NB4 (cell line): ENCODE results near the gene YWHAG.

Experiments used
- DNase-seq: peaks from one replicate; pipeline ENCODE4 v3.0.0; 2010; ENCODE audit warnings: low read depth
- H3K4me3 ChIP-seq: one replicate; pipeline ENCODE4 v1.5.1; 2011; ENCODE audit warnings: mild to moderate bottlenecking, low read depth, low read length, moderate library complexity
- MYC ChIP-seq: IDR thresholded peaks from 2 replicates; pipeline ENCODE4 v1.6.1; 2011; ENCODE audit warnings: low read depth, low read length
- POLR2A ChIP-seq: IDR thresholded peaks from 2 replicates; pipeline ENCODE4 v1.6.1; 2011; ENCODE audit warnings: mild to moderate bottlenecking; ENCODE audit not compliant: insufficient read length; ENCODE audit errors: extremely low read depth
- TF ChIP-seq, protein P1 (sequence below): IDR thresholded peaks from 2 replicates; pipeline ENCODE4 v1.6.1; 2011; ENCODE audit warnings: low read depth, low read length
- TF ChIP-seq, protein P2 (sequence below): IDR thresholded peaks from one replicate; pipeline ENCODE4 v1.5.1; 2012; ENCODE audit warnings: low read depth, low read length

YWHAG gene

DNA sequence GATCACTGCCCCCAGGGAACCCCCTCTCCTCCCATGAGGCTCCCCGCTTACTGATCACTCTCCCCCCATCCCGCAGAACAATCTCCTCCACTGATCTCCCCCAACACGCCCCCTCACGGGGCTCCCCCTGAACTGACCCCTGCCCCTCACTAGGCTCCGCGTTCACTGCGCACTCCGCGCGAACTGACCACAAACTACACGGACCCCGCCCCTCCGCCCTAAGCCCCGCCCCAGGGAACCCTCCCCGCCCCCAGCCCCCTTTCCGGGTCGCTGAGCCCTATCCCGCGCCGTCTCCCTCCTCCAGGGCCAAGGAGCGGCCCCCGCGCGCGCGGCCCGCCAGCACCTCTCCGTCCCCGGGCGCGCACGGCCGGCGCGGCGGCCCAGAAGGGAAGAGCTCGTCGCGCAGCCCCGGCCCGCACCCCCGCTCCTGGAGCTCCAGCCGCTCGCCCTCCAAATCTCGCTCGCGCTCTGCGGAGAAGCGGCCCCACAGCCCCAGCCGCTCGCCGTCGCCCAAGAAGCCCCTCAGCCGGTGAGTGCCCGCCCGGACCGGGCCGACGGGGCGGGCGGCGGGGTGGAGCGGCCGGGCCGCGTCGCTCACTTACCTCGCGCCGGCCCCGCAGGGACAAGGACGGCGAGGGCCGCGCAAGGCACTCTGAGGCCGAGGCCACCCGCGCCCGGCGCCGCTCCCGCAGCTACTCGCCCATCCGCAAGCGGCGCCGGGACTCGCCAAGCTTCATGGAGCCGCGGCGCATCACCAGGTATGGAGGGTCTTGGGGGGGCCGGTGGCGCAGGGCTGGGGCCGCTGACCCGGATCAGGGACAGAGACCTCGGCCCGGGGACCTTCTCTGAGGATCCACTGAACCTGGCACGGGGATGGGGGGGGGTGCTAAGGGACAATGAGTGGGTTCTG is 76.2 kb downstream of the YWHAG start:
- TF ChIP-seq POLR2A (no peak), MYC (no peak)
- TF ChIP-seq, protein P1, sequence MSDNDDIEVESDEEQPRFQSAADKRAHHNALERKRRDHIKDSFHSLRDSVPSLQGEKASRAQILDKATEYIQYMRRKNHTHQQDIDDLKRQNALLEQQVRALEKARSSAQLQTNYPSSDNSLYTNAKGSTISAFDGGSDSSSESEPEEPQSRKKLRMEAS = no peak
- TF ChIP-seq, protein P2, sequence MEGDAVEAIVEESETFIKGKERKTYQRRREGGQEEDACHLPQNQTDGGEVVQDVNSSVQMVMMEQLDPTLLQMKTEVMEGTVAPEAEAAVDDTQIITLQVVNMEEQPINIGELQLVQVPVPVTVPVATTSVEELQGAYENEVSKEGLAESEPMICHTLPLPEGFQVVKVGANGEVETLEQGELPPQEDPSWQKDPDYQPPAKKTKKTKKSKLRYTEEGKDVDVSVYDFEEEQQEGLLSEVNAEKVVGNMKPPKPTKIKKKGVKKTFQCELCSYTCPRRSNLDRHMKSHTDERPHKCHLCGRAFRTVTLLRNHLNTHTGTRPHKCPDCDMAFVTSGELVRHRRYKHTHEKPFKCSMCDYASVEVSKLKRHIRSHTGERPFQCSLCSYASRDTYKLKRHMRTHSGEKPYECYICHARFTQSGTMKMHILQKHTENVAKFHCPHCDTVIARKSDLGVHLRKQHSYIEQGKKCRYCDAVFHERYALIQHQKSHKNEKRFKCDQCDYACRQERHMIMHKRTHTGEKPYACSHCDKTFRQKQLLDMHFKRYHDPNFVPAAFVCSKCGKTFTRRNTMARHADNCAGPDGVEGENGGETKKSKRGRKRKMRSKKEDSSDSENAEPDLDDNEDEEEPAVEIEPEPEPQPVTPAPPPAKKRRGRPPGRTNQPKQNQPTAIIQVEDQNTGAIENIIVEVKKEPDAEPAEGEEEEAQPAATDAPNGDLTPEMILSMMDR = no peak
- no peak overlapping the region for H3K4me3 ChIP-seq
- no peak for DNase-seq

GRCh38 chr7:76281706-76282343 is 77.0 kb downstream of the YWHAG start:
- no peak for DNase-seq
- TF ChIP-seq MYC = no peak
- TF ChIP-seq, protein P1 = no peak
- no peak overlapping the region for H3K4me3 ChIP-seq

DNA sequence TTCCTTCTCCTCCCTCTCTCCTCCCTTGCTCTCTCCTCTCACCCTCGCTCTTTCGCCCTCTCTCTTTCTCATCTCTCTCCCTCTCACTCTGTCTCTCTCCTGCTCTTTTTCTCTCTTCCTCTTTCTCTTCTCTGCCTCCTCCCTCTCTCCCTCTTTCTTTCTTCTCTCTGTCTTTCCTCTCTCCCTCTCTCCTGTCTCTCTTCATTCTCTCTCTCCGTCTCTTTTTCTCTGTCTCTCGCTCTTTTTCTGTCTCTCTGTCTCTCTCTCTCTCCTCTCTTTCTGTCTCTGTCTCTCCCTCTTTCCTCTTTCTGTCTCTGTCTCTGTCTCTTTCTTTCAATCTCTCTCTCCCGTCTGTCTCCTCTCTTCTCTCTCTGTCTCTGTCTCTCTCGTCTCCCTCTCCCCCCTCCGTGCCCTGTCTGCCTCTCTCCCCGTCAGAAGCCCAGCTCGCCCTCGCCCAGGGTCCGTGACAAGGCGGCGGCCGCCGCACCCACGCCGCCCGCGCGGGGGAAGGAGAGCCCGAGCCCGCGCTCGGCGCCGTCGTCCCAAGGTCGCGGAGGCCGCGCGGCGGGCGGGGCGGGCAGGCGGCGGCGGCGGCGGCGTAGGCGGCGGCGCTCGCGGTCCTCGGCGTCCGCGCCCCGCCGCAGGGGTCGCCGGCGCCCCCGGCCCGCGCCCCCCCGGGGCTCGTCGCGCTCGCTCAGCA is 77.6 kb downstream of the YWHAG start:
- H3K4me3 ChIP-seq = no peak overlapping the region
- TF ChIP-seq, protein P1 = no peak
- TF ChIP-seq MYC = no peak
- TF ChIP-seq POLR2A = no peak
- TF ChIP-seq, protein P2 = no peak
- no peak for DNase-seq

GRCh38 chr7:76280408-76280807 is 78.4 kb downstream of the YWHAG start:
- TF ChIP-seq, protein P1 = no peak
- no peak for TF ChIP-seq POLR2A
- TF ChIP-seq MYC = no peak
- TF ChIP-seq, protein P2 = no peak
- no peak overlapping the region for H3K4me3 ChIP-seq
- DNase-seq = no peak

- peak; percentile 58 for DNase-seq
- H3K4me3 ChIP-seq = no peak overlapping the region
- TF ChIP-seq POLR2A (no peak), MYC (no peak)
- TF ChIP-seq, protein P1 = no peak
- TF ChIP-seq, protein P2 = no peak
Observed at GRCh38 chr7:76278540-76278939, 80.3 kb downstream of the YWHAG start.
